KMS-11 (cell line): ENCODE measurements around the gene DIAPH3.

Experiments
- H2AFZ ChIP-seq: fragments of 200-600 bp; sonication (generic); 2 replicates; pipeline ENCODE4 v1.6.1; 2016; ENCODE audit warnings: antibody characterized with exemption, mixed run types, low read depth
- H3K27ac ChIP-seq: fragments of 200-600 bp; sonication (generic); 2 replicates; pipeline ENCODE4 v1.6.1; 2016; ENCODE audit warnings: mild to moderate bottlenecking, mixed run types
- H3K27me3 ChIP-seq: fragments of 200-600 bp; sonication (generic); 2 replicates; pipeline ENCODE4 v1.6.1; 2017; ENCODE audit warnings: mild to moderate bottlenecking, low read depth, mixed run types, moderate library complexity; ENCODE audit not compliant: insufficient read depth
- H3K36me3 ChIP-seq: fragments of 200-600 bp; sonication (generic); 2 replicates; pipeline ENCODE4 v1.6.1; 2017; ENCODE audit warnings: mild to moderate bottlenecking, mixed run types; ENCODE audit not compliant: insufficient read depth
- H3K4me1 ChIP-seq: fragments of 200-600 bp; sonication (generic); 2 replicates; pipeline ENCODE4 v1.6.1; 2016; ENCODE audit warnings: mild to moderate bottlenecking, low read depth, mixed run types; ENCODE audit not compliant: poor library complexity, severe bottlenecking
- H3K4me2 ChIP-seq: fragments of 200-600 bp; sonication (generic); 2 replicates; pipeline ENCODE4 v1.7.0; 2016; ENCODE audit warnings: mild to moderate bottlenecking, mixed run types
- H3K4me3 ChIP-seq: fragments of 200-600 bp; sonication (generic); IDR thresholded peaks from 2 replicates; pipeline ENCODE4 v1.6.1; 2017; ENCODE audit warnings: low read depth, low read length, mixed read lengths; ENCODE audit not compliant: insufficient read depth
- H3K79me2 ChIP-seq: fragments of 200-600 bp; sonication (generic); 2 replicates; pipeline ENCODE4 v1.6.1; 2016; ENCODE audit warnings: low read depth, mixed run types; ENCODE audit not compliant: insufficient read depth
- H3K9ac ChIP-seq: fragments of 200-600 bp; sonication (generic); 2 replicates; pipeline ENCODE4 v1.6.1; 2016; ENCODE audit warnings: mild to moderate bottlenecking, mixed run types
- H4K20me1 ChIP-seq: fragments of 200-600 bp; sonication (generic); 2 replicates; pipeline ENCODE4 v1.6.1; 2016; ENCODE audit warnings: mild to moderate bottlenecking, mixed run types; ENCODE audit not compliant: insufficient read depth
- TF ChIP-seq, protein P1 (sequence below): fragments of 200-600 bp; sonication (generic); conservative IDR thresholded peaks from 2 replicates; pipeline ENCODE4 v1.6.1; 2017; ENCODE audit warnings: low read depth, mild to moderate bottlenecking, antibody characterized with exemption, low read length, moderate library complexity, mixed read lengths

The DIAPH3 gene

GRCh38 chr13:59689057-59689456, 474.7 kb downstream of the DIAPH3 start:
- Histone ChIP-seq H2AFZ (no peak overlapping the region), H3K4me2 (no peak overlapping the region), H3K9ac (no peak overlapping the region), H3K27me3 (no peaks in the 10 kb centered on the region), H3K4me3 (no peak overlapping the region), H4K20me1 (no peaks in the 10 kb centered on the region), H3K36me3 (no peaks in the 10 kb centered on the region), H3K27ac (no peak overlapping the region), H3K4me1 (no peaks in the 10 kb centered on the region), H3K79me2 (no peaks in the 10 kb centered on the region)
- TF ChIP-seq, protein P1, sequence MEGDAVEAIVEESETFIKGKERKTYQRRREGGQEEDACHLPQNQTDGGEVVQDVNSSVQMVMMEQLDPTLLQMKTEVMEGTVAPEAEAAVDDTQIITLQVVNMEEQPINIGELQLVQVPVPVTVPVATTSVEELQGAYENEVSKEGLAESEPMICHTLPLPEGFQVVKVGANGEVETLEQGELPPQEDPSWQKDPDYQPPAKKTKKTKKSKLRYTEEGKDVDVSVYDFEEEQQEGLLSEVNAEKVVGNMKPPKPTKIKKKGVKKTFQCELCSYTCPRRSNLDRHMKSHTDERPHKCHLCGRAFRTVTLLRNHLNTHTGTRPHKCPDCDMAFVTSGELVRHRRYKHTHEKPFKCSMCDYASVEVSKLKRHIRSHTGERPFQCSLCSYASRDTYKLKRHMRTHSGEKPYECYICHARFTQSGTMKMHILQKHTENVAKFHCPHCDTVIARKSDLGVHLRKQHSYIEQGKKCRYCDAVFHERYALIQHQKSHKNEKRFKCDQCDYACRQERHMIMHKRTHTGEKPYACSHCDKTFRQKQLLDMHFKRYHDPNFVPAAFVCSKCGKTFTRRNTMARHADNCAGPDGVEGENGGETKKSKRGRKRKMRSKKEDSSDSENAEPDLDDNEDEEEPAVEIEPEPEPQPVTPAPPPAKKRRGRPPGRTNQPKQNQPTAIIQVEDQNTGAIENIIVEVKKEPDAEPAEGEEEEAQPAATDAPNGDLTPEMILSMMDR: no peak

DNA sequence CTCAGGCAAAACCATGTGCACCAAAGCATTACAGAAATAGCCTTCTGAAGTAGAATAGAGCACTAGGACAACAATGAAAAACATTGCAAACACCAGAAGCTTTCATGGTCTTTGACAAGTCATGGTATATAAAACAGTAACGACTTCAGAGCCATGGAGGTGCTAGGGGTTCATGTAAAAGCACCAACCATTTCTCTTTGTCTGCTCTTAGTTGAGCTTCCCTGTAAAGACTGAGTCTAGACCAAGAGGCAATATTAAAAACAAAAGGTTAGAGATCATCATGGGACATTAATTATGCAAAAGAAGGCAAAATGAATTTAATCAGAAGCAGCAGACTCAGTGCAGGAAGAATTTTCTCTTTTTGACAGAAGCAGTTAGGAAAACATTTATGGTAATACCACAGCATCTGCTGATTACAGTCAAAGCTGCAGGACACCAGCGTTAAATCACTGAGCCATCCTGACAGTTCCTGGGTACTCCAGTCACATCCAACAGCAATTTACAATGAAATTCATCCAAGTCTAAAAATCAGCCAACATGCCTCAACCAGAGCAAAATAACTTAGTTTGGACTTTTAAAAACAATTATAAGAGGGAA, 476.8 kb downstream of the DIAPH3 start:
- H3K27me3 ChIP-seq: no peaks in the 10 kb centered on the region
- H3K79me2 ChIP-seq: no peaks in the 10 kb centered on the region
- H3K4me3 ChIP-seq: no peak overlapping the region
- H3K4me2 ChIP-seq: no peak overlapping the region
- H3K27ac ChIP-seq: no peak overlapping the region
- H3K36me3 ChIP-seq: no peaks in the 10 kb centered on the region
- no peaks in the 10 kb centered on the region for H3K4me1 ChIP-seq
- H3K9ac ChIP-seq: no peak overlapping the region
- no peaks in the 10 kb centered on the region for H4K20me1 ChIP-seq
- H2AFZ ChIP-seq: no peak overlapping the region
- TF ChIP-seq, protein P1: no peak

DNA sequence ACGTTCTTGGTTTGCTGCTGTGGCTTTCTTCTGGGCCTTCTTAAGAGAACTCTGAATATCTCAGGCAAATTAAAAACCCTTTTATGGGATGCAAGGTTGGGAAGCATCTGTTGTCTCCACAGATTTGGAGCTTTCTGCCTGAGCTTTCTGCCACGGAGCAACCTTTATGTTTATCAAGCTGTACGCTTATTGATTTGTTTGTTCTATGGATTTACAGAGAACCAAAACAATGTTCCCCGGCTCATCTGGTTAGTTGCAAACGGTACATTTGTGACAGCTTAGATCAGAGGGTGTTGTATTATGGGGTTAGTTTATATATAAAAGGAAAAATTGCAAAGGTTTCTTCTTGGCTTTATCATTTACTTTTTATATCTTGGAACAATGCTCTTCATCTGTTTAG, 479.6 kb downstream of the DIAPH3 start:
- no peaks in the 10 kb centered on the region for H3K27me3 ChIP-seq
- H3K4me3 ChIP-seq: no peak overlapping the region
- H3K4me2 ChIP-seq: no peak overlapping the region
- no peaks in the 10 kb centered on the region for H3K79me2 ChIP-seq
- H2AFZ ChIP-seq: no peak overlapping the region
- TF ChIP-seq, protein P1: no peak
- H3K36me3 ChIP-seq: no peaks in the 10 kb centered on the region
- H3K4me1 ChIP-seq: no peaks in the 10 kb centered on the region
- no peak overlapping the region for H3K27ac ChIP-seq
- H3K9ac ChIP-seq: no peak overlapping the region
- H4K20me1 ChIP-seq: no peaks in the 10 kb centered on the region

- H3K9ac ChIP-seq: no peak overlapping the region
- no peak overlapping the region for H3K27ac ChIP-seq
- TF ChIP-seq, protein P1: no peak
- H3K36me3 ChIP-seq: no peaks in the 10 kb centered on the region
- H3K4me2 ChIP-seq: no peak overlapping the region
- H3K79me2 ChIP-seq: no peaks in the 10 kb centered on the region
- no peaks in the 10 kb centered on the region for H3K4me1 ChIP-seq
- H4K20me1 ChIP-seq: no peaks in the 10 kb centered on the region
- no peak overlapping the region for H3K4me3 ChIP-seq
- no peak overlapping the region for H2AFZ ChIP-seq
- H3K27me3 ChIP-seq: no peaks in the 10 kb centered on the region
Observed at GRCh38 chr13:59681636-59682311, 482.0 kb downstream of the DIAPH3 start.
